Adipocyte (in vitro differentiated cells): Measurements from ENCODE around the gene EXOG.

Source experiments
- DNase-seq: peaks from one replicate; pipeline ENCODE4 v3.0.0-alpha.2; 2015; ENCODE audit warnings: low read depth
- H3K27me3 ChIP-seq: replicated peaks from 2 replicates; pipeline ENCODE4 v1.7.0; 2013; ENCODE audit warnings: mild to moderate bottlenecking, low read length, moderate library complexity; ENCODE audit not compliant: control insufficient read depth, insufficient read depth
- H3K36me3 ChIP-seq: 2 replicates; pipeline ENCODE4 v1.7.0; 2013; ENCODE audit warnings: low read length, mild to moderate bottlenecking, moderate library complexity; ENCODE audit not compliant: control insufficient read depth, insufficient read depth, severe bottlenecking
- H3K4me1 ChIP-seq: 2 replicates; pipeline ENCODE4 v1.7.0; 2013; ENCODE audit warnings: mild to moderate bottlenecking, low read length, moderate library complexity; ENCODE audit not compliant: control insufficient read depth, insufficient read depth
- H3K4me3 ChIP-seq: 2 replicates; pipeline ENCODE4 v1.7.0; 2013; ENCODE audit warnings: mild to moderate bottlenecking, low read length, moderate library complexity
- H3K9ac ChIP-seq: 2 replicates; pipeline ENCODE4 v1.7.0; 2013; ENCODE audit warnings: mild to moderate bottlenecking, low read length, moderate library complexity
- H3K9me3 ChIP-seq: 2 replicates; pipeline ENCODE4 v1.7.0; 2013; ENCODE audit warnings: mild to moderate bottlenecking, low read length, moderate library complexity; ENCODE audit not compliant: control insufficient read depth

The EXOG gene

DNA sequence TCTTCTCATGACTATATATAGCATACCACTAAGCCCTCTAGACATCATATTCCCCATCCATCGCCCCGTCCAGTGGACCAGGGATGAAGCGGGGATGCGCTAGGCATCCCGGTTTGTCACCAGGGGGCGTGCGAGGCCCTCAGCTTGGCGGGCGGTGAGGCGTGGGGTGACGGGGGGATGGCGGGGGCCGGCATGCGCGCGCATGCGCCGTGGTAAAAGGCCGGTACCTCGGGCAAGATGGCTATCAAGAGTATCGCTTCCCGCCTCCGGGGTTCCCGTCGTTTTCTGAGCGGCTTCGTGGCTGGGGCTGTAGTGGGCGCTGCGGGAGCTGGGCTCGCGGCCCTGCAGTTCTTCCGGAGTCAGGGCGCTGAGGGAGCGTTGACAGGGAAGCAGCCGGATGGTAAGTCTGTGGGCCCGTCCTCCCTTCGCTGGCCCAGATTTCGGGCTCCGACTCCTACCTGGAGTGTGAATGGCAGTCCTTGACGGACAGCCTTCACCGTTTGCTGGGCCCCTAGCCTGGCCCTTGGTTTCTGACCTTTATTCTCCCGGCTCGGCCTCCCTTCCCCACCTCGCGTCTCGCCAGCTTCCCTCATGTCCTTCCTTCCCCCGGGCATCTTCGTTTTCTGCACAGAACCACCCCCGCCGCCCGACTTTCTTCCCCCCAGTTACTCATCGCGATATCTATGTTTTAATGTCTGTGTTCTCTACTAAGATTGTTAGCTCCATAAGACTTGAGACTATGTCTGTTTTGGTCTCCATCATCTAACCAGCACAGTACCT, at the start of gene EXOG:
Gene EXOG, plus strand, starts transcription at position 210 of the 780 bp plus-strand sequence. Its CDS starts 28 bp downstream, at position 238.
- DNase-seq, result peak; percentile 97
- Histone ChIP-seq H3K4me3 (peak within 1 kb of the TSS; percentile 92), H3K36me3 (peaks cover 12% of the 10 kb centered on the region), H3K4me1 (peaks cover 22% of the 10 kb centered on the region), H3K27me3 (no peaks in the 10 kb centered on the region), H3K9me3 (no peaks in the 10 kb centered on the region), H3K9ac (peak within 1 kb of the TSS; percentile 85)

DNA sequence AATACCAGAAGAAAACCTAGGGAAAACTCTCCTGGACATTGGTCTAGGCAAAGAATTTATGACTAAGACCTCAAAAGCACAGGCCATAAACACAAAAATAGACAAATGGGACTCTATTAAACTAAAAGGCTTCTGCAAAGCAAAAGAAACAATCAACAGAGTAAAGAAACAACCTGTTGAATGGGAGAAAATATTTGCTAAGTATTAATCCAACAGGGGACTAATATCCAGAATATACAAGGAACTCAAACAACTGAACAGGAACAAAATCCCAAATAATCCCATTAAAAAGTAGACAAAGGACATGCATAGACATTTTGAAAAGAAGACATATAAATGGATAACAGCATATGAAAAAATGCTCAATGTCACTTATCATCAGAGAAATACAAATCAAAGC, 49.3 kb upstream of the EXOG start:
- Histone ChIP-seq H3K27me3 (no peaks in the 10 kb centered on the region), H3K4me1 (peaks cover 3% of the 10 kb centered on the region), H3K9me3 (no peaks in the 10 kb centered on the region), H3K4me3 (no peak overlapping the region), H3K36me3 (no peaks in the 10 kb centered on the region), H3K9ac (no peak overlapping the region)
- DNase-seq, result no peak

- H3K36me3 ChIP-seq, result no peaks in the 10 kb centered on the region
- H3K9me3 ChIP-seq, result no peaks in the 10 kb centered on the region
- no peaks in the 10 kb centered on the region for H3K27me3 ChIP-seq
- DNase-seq, result no peak
- no peak overlapping the region for H3K4me3 ChIP-seq
- H3K9ac ChIP-seq, result no peak overlapping the region
- H3K4me1 ChIP-seq, result peaks cover 13% of the 10 kb centered on the region
Measured at GRCh38 chr3:38450853-38451252, 45.3 kb upstream of the EXOG start.

DNA sequence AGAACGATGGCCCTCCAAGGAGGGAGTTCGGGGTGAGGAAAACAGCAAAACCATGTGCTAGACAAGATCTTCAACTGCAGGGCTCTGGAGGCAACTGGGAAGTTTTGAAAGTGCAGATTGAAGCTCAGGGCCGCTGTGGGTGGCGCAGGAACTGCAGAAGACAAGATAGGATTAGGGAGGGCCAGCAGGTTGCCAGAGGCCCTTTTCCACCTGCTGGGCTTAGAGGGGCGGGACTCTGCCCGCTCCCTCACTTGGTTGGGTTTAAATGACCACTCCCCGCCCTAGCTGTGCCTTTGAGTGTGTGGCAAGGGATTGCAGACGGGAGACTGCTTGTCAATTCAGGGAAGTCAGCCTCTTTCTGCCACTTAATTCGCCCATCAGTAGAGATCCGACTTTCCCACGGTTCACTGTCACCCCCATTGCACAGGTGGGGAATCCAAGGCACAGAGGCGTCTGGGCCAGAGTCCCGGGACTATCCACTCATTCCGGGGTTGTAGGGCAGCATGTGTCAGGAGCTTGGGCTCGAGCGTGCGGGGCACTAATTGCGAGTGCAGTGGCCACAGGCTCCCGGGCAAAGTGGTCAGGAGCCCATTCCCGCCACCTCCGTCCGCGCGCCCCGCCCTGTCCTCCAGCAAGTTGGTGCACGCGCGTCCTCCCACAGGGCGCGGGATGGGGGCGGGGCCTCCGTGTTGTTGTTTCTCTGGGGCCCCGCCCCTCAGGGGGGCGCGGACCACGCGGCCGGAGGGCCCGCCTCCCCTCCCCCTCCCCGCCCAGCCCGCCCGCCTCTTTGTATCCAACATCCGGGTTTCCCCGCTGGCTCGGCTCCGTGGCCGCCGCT, 42.8 kb upstream of the EXOG start, which contains the start of gene ACVR2B:
Gene ACVR2B, plus strand, starts transcription at position 816 of the 838 bp plus-strand sequence. CDS start 433 bp downstream, outside the sequence.
- H3K4me1 ChIP-seq, result peaks cover 13% of the 10 kb centered on the region
- H3K9ac ChIP-seq, result peak within 1 kb of the TSS; percentile 77
- DNase-seq, result peak; percentile 93
- H3K9me3 ChIP-seq, result no peaks in the 10 kb centered on the region
- peak within 1 kb of the TSS; percentile 83 for H3K4me3 ChIP-seq
- H3K27me3 ChIP-seq, result no peaks in the 10 kb centered on the region
- H3K36me3 ChIP-seq, result no peaks in the 10 kb centered on the region

DNA sequence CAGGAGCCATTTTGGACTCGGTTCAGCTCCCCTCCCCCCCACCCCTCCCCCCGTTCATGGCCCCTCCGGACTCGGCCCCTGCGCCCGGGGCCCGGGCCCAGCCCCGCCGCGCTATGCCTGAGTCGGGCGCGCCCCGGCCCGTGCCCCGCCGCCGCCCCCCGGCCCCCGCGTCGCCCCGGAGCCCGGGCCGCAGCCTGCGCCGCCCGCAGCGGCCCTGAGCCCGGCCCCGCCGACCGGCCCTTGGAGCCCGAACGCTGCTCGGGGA, 42.3 kb upstream of the EXOG start:
- Histone ChIP-seq H3K36me3 (no peaks in the 10 kb centered on the region), H3K4me3 (peak overlapping the region; percentile 83), H3K9ac (peak overlapping the region; percentile 77), H3K4me1 (peaks cover 17% of the 10 kb centered on the region), H3K9me3 (no peaks in the 10 kb centered on the region), H3K27me3 (no peaks in the 10 kb centered on the region)
- DNase-seq, result no peak

- Histone ChIP-seq H3K4me1 (peaks cover 22% of the 10 kb centered on the region), H3K9ac (peak overlapping the region; percentile 77), H3K36me3 (no peaks in the 10 kb centered on the region), H3K4me3 (peak overlapping the region; percentile 83), H3K9me3 (no peaks in the 10 kb centered on the region), H3K27me3 (no peaks in the 10 kb centered on the region)
- DNase-seq, result peak; percentile 61
Measured at GRCh38 chr3:38454178-38454883, 41.8 kb upstream of the EXOG start.

DNA sequence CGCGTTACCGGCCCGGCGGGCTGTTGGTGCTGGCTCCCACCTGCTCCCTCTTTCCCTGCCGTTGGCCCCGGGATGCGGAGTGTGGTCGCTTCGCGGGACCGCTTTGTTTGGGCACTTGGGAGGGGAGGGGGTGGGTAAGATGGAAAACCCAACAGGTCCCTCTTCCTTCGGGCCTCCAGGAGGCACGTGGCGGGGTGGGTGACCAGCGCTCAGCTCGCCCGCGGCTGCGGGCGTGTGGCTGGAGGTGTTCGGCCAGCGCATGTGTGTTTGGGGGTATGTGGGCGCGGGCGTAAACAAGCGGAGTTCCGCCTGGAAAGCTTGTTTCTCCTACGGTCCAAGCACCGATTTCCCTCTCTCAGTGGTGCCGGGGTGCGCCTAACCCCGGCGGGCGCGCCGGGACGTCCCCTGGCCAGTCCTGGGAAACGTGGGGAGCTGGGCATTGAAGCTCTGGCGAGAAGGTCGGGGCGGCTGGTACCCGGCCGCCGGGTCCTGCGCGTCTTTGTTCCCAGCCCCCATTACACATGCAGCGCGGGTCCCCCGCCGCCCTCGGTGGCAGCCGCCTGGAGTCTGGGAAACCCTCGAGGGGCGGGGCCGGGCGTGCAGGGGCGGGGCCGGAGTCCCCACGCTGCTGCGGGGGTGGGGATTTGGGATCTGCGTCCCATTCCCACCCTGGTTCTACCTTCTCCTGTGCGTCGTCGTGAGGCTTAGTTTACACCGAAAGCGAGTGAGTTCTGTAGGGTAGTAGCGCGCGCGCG, 41.1 kb upstream of the EXOG start:
- Histone ChIP-seq H3K4me3 (peak overlapping the region; percentile 83), H3K9ac (peak overlapping the region; percentile 77), H3K9me3 (no peaks in the 10 kb centered on the region), H3K36me3 (no peaks in the 10 kb centered on the region), H3K27me3 (no peaks in the 10 kb centered on the region), H3K4me1 (peaks cover 26% of the 10 kb centered on the region)
- peak; percentile 70 for DNase-seq

- no peaks in the 10 kb centered on the region for H3K36me3 ChIP-seq
- DNase-seq, result no peak
- H3K4me1 ChIP-seq, result peaks cover 26% of the 10 kb centered on the region
- H3K27me3 ChIP-seq, result no peaks in the 10 kb centered on the region
- H3K4me3 ChIP-seq, result peak overlapping the region; percentile 83
- peak overlapping the region; percentile 51 for H3K9ac ChIP-seq
- H3K9me3 ChIP-seq, result no peaks in the 10 kb centered on the region
Measured at GRCh38 chr3:38455639-38456430, 40.3 kb upstream of the EXOG start.

DNA sequence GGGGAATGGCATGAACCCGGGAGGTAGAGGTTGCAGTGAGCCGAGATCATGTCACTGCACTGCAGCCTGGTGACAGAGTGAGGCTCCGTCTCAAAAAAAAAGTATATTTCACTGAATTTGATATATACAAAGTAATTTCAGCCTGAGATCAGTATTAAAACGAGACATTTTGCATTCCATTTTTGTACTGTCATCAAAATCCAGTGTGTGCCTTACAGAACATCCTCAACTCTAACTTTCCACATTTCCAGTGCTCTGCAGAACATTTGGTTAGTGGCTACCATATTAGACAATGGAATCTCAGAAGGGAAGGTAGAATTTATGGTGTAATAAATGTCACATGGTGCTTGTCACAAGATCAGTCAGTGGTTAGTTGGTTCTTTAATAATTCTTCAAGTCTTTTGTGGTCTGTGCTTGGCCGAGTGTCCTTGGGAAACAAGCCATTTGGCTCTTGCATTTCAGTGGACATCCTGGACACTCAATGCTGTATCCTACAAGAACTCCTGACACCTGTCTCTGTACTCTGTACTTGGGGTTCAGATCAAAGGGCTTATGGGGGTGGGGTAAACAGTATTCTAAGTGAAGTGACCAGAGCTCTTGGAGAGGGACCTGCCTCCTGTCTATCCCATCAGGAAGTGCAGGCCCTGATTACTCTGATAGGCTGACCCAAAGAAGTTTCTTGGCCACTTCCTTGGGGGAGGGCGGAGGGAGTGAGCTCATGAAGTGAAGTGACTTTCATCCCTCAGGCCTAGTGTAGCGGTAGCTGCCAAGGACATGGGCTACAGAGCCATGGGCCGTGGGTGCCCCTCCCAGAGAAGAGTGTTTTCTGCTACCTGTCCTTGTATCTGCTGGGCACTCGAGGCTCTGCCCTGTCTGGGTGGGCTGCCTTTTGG, 38.8 kb upstream of the EXOG start:
- DNase-seq, result no peak
- H3K9ac ChIP-seq, result no peak overlapping the region
- H3K36me3 ChIP-seq, result no peaks in the 10 kb centered on the region
- H3K4me3 ChIP-seq, result no peak overlapping the region
- H3K4me1 ChIP-seq, result peaks cover 26% of the 10 kb centered on the region
- no peaks in the 10 kb centered on the region for H3K27me3 ChIP-seq
- no peaks in the 10 kb centered on the region for H3K9me3 ChIP-seq
